GM23248 (cell line): ENCODE measurements around the gene RELB.

Source experiments
- EZH2 ChIP-seq: fragments of 200-600 bp; sonication (generic); IDR thresholded peaks from 2 replicates; pipeline ENCODE4 v1.6.1; 2018; ENCODE audit warnings: antibody characterized with exemption, mild to moderate bottlenecking; ENCODE audit not compliant: insufficient read depth, poor library complexity, severe bottlenecking
- EZH2phosphoT487 ChIP-seq: fragments of 200-600 bp; sonication (generic); IDR thresholded peaks from 2 replicates; pipeline ENCODE4 v1.6.1; 2018; ENCODE audit warnings: antibody characterized with exemption, moderate library complexity, mild to moderate bottlenecking, low read depth; ENCODE audit not compliant: insufficient read depth

DNA sequence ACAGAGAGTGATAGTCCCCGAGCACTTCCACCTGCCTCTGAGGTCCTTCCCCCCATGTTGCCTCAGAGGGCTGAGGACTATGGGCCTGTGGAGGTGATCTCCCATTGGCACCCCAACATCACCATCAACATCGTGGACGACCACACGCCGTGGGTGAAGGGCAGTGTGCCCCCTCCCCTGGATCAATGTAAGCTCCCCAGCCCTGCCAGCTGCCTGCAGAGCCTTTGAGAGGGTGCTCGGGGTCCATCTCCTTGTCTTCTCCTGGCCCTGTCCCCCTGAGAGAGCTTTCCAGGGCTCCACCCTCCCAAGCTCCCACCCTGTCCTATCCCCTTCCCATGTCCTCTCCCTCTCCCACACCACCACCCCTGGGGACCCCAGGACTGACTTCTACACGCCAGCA is 14.9 kb upstream of the RELB start:
- TF ChIP-seq EZH2: no peak
- TF ChIP-seq EZH2phosphoT487: no peak
